HG02885 (cell line): ENCODE data around the gene GPRC5C.

Experiments
- ATAC-seq: cut with Tn5 transposase; IDR thresholded peaks from one replicate; pipeline ENCODE4 v1.9.1; 2021; ENCODE audit warnings: mild to moderate bottlenecking; ENCODE audit not compliant: unreplicated experiment, poor library complexity

Gene GPRC5C

GRCh38 chr17:74430706-74431567 is 951 bp upstream of the GPRC5C start:
- no peak for ATAC-seq

- ATAC-seq = no peak
Measured at GRCh38 chr17:74432424-74432690, 469 bp downstream of the GPRC5C start.

GRCh38 chr17:74432766-74433391 is 991 bp downstream of the GPRC5C start:
- ATAC-seq = no peak

- ATAC-seq = no peak
Measured at GRCh38 chr17:74433421-74434121, 1.7 kb downstream of the GPRC5C start.

- no peak for ATAC-seq
Measured at GRCh38 chr17:74435775-74436359, 4.0 kb downstream of the GPRC5C start.

GRCh38 chr17:74437702-74438101 is 5.8 kb downstream of the GPRC5C start:
- no peak for ATAC-seq

GRCh38 chr17:74439691-74440567 is 8.0 kb downstream of the GPRC5C start:
- no peak for ATAC-seq

GRCh38 chr17:74441537-74441936 is 9.6 kb downstream of the GPRC5C start:
- no peak for ATAC-seq

- ATAC-seq = no peak
Measured at GRCh38 chr17:74442291-74442669, 10.4 kb downstream of the GPRC5C start.

- no peak for ATAC-seq
Measured at GRCh38 chr17:74442670-74443515, 11.0 kb downstream of the GPRC5C start.

- ATAC-seq = no peak
Measured at GRCh38 chr17:74443516-74444296, 11.8 kb downstream of the GPRC5C start.

- ATAC-seq = no peak
Measured at GRCh38 chr17:74444406-74444805, 12.5 kb downstream of the GPRC5C start.

- no peak for ATAC-seq
Measured at GRCh38 chr17:74445158-74445557, 13.3 kb downstream of the GPRC5C start.

- ATAC-seq = no peak
Measured at GRCh38 chr17:74446551-74447500, 14.9 kb downstream of the GPRC5C start.

GRCh38 chr17:74447628-74448159 is 15.8 kb downstream of the GPRC5C start:
- no peak for ATAC-seq

GRCh38 chr17:74448756-74449155 is 16.9 kb downstream of the GPRC5C start:
- ATAC-seq = no peak

GRCh38 chr17:74449306-74449705 is 17.4 kb downstream of the GPRC5C start:
- ATAC-seq = no peak
